Ovary (tissue), 3 donors: ENCODE measurements around the gene DNMT3A.

Experiments
- EP300 ChIP-seq: sonication (generic); formaldehyde crosslinking; IDR thresholded peaks from one replicate; pipeline ENCODE4 v1.6.1; 2017; ENCODE audit warnings: antibody characterized with exemption
- POLR2A ChIP-seq: fragments of 450-650 bp; IDR thresholded peaks from one replicate; pipeline ENCODE4 v1.6.1; 2017; ENCODE audit warnings: antibody characterized with exemption, mild to moderate bottlenecking, moderate library complexity
- TF ChIP-seq, protein P1 (sequence below), 3 donors: fragments of 450-650 bp in 2 of 3; fragments of 200-600 bp in 1 of 3; IDR thresholded peaks; one replicate each; pipeline versions ENCODE4 v1.5.1 to v1.8.0; 2016 to 2022; ENCODE audit warnings: antibody characterized with exemption in 3 of 3, mild to moderate bottlenecking in 1 of 3
- donor health status: DM: no; HTN: no; CAD: no.

GRCh38 chr2:25300001-25300400 lies 41.7 kb downstream of the DNMT3A start:
- TF ChIP-seq, protein P1, sequence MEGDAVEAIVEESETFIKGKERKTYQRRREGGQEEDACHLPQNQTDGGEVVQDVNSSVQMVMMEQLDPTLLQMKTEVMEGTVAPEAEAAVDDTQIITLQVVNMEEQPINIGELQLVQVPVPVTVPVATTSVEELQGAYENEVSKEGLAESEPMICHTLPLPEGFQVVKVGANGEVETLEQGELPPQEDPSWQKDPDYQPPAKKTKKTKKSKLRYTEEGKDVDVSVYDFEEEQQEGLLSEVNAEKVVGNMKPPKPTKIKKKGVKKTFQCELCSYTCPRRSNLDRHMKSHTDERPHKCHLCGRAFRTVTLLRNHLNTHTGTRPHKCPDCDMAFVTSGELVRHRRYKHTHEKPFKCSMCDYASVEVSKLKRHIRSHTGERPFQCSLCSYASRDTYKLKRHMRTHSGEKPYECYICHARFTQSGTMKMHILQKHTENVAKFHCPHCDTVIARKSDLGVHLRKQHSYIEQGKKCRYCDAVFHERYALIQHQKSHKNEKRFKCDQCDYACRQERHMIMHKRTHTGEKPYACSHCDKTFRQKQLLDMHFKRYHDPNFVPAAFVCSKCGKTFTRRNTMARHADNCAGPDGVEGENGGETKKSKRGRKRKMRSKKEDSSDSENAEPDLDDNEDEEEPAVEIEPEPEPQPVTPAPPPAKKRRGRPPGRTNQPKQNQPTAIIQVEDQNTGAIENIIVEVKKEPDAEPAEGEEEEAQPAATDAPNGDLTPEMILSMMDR (IDR thresholded peaks at IDR 0.05): no peak
- TF ChIP-seq POLR2A (no peak), EP300 (no peak)
